GM19467 (cell line): Measurements from ENCODE around the gene HS6ST3.

Experiments used
- ATAC-seq: cut with Tn5 transposase; IDR thresholded peaks from one replicate; pipeline ENCODE4 v1.9.1; 2021; ENCODE audit warnings: mild to moderate bottlenecking, moderate library complexity; ENCODE audit not compliant: unreplicated experiment

The HS6ST3 gene

GRCh38 chr13:96636001-96636709, 546.2 kb downstream of the HS6ST3 start:
- no peak for ATAC-seq

GRCh38 chr13:96637039-96637438, 547.1 kb downstream of the HS6ST3 start:
- no peak for ATAC-seq

- no peak for ATAC-seq
Observed at GRCh38 chr13:96646101-96646500, 556.2 kb downstream of the HS6ST3 start.

- no peak for ATAC-seq
Observed at GRCh38 chr13:96646515-96647211, 556.8 kb downstream of the HS6ST3 start.

- no peak for ATAC-seq
Observed at GRCh38 chr13:96650301-96650886, 560.5 kb downstream of the HS6ST3 start.

- no peak for ATAC-seq
Observed at GRCh38 chr13:96651598-96651997, 561.7 kb downstream of the HS6ST3 start.

GRCh38 chr13:96652506-96652905, 562.6 kb downstream of the HS6ST3 start:
- ATAC-seq: no peak

GRCh38 chr13:96661612-96662011, 571.7 kb downstream of the HS6ST3 start:
- no peak for ATAC-seq

- ATAC-seq: no peak
Observed at GRCh38 chr13:96662036-96662435, 572.1 kb downstream of the HS6ST3 start.

- ATAC-seq: no peak
Observed at GRCh38 chr13:96667294-96668018, 577.5 kb downstream of the HS6ST3 start.

- ATAC-seq: no peak
Observed at GRCh38 chr13:96671073-96671472, 581.2 kb downstream of the HS6ST3 start.

GRCh38 chr13:96672016-96672415, 582.1 kb downstream of the HS6ST3 start:
- no peak for ATAC-seq

- no peak for ATAC-seq
Observed at GRCh38 chr13:96673825-96674224, 583.9 kb downstream of the HS6ST3 start.

GRCh38 chr13:96677029-96677428, 587.1 kb downstream of the HS6ST3 start:
- no peak for ATAC-seq

- no peak for ATAC-seq
Observed at GRCh38 chr13:96678801-96679200, 588.9 kb downstream of the HS6ST3 start.

- no peak for ATAC-seq
Observed at GRCh38 chr13:96680898-96681297, 591.0 kb downstream of the HS6ST3 start.

GRCh38 chr13:96681766-96682165, 591.9 kb downstream of the HS6ST3 start:
- no peak for ATAC-seq

- no peak for ATAC-seq
Observed at GRCh38 chr13:96684469-96684868, 594.6 kb downstream of the HS6ST3 start.

- no peak for ATAC-seq
Observed at GRCh38 chr13:96684907-96685306, 595.0 kb downstream of the HS6ST3 start.

- no peak for ATAC-seq
Observed at GRCh38 chr13:96686286-96686685, 596.4 kb downstream of the HS6ST3 start.

GRCh38 chr13:96687191-96687590, 597.3 kb downstream of the HS6ST3 start:
- ATAC-seq: no peak
